SK-N-SH (cell line): ENCODE data around the gene LMF1.

Experiments used
- CTCF ChIP-seq: fragments of 200-600 bp; sonication (generic); IDR thresholded peaks from 2 replicates; pipeline ENCODE4 v1.6.1; 2017; ENCODE audit warnings: antibody characterized with exemption, mild to moderate bottlenecking, moderate library complexity
- EZH2phosphoT487 ChIP-seq: fragments of 200-600 bp; sonication (generic); IDR thresholded peaks from 2 replicates; pipeline ENCODE4 v1.6.1; 2017; ENCODE audit warnings: low read depth, mixed run types, mild to moderate bottlenecking, antibody characterized with exemption, moderate library complexity, borderline replicate concordance
- FOXM1 ChIP-seq: IDR thresholded peaks from 2 replicates; pipeline ENCODE4 v1.4.0; 2012; ENCODE audit warnings: low read depth, mild to moderate bottlenecking
- IRF3 ChIP-seq: fragments of 150-350 bp; IDR thresholded peaks from 2 replicates; pipeline ENCODE4 v1.6.1; 2016; ENCODE audit warnings: mild to moderate bottlenecking, low read depth, low read length
- SMC3 ChIP-seq: IDR thresholded peaks from 2 replicates; pipeline ENCODE4 v1.6.1; 2012; ENCODE audit warnings: low read depth, low read length, improper control_type of control experiment
- TEAD4 ChIP-seq: IDR thresholded peaks from 2 replicates; pipeline ENCODE4 v1.4.0; 2012; ENCODE audit warnings: mild to moderate bottlenecking, borderline replicate concordance; ENCODE audit not compliant: insufficient read depth
- USF2 ChIP-seq: fragments of 150-350 bp; IDR thresholded peaks from 2 replicates; pipeline ENCODE4 v1.6.1; 2017; ENCODE audit warnings: antibody characterized with exemption, low read length, low read depth, borderline replicate concordance
- YY1 ChIP-seq: IDR thresholded peaks from 2 replicates; pipeline ENCODE4 v1.4.0; 2012; ENCODE audit warnings: low read depth, mild to moderate bottlenecking
- ZBTB33 ChIP-seq: IDR thresholded peaks from 2 replicates; pipeline ENCODE4 v1.4.0; 2012; ENCODE audit warnings: low read depth, borderline replicate concordance

GRCh38 chr16:924063-924462, 46.7 kb downstream of the LMF1 start:
- no peak for TF ChIP-seq CTCF
- no peak for TF ChIP-seq SMC3
- no peak for TF ChIP-seq FOXM1
- no peak for TF ChIP-seq TEAD4
- TF ChIP-seq IRF3: no peak
- TF ChIP-seq ZBTB33: no peak
- TF ChIP-seq EZH2phosphoT487: no peak
- no peak for TF ChIP-seq YY1
- no peak for TF ChIP-seq USF2
